PC-9 (cell line): Measurements from ENCODE around the gene SLC25A42. TPM values are rescaled to one million over a fixed set of nuclear protein-coding genes. Genes with fewer than 3 reads are reported as not detected.

ENCODE experiments used
- BruUV-seq: library from RNA; stranded (reverse); fragments of 400-500 nt; replicated peaks from 2 replicates; lab custom pipeline; 2021; lab: Mats Ljungman, UMichigan
- CTCF ChIA-PET: fragments of 300-600 bp; sonication (Branson Sonifier 250); formaldehyde crosslinking; loops from one replicate; lab custom pipeline; 2022; ENCODE audit warnings: antibody characterized with exemption; lab: Charles Lee
- POLR2A ChIA-PET: fragments of 300-600 bp; sonication (Branson Sonifier 250); formaldehyde crosslinking; loops from one replicate; lab custom pipeline; 2022; ENCODE audit warnings: antibody characterized with exemption; ENCODE audit not compliant: unreplicated experiment; lab: Charles Lee
- DNase-seq, 2 experiments: peaks; one replicate each; pipeline versions ENCODE4 v3.0.0 to v3.0.0-alpha.2; 2015 to 2022; ENCODE audit warnings: mixed read lengths in 1 of 2
- H2AFZ ChIP-seq: fragments of 200-600 bp; sonication (generic); 2 replicates; pipeline ENCODE4 v1.8.1; 2017; ENCODE audit warnings: antibody characterized with exemption
- H3F3A ChIP-seq: fragments of 200-600 bp; sonication (generic); 2 replicates; pipeline ENCODE4 v1.8.1; 2017; ENCODE audit warnings: antibody characterized with exemption, mild to moderate bottlenecking, low read depth; ENCODE audit not compliant: insufficient read depth
- H3K27ac ChIP-seq: fragments of 200-600 bp; sonication (generic); 2 replicates; pipeline ENCODE4 v1.6.1; 2016; ENCODE audit warnings: mixed run types
- H3K27me3 ChIP-seq: fragments of 200-600 bp; sonication (generic); 2 replicates; pipeline ENCODE4 v1.6.1; 2016; ENCODE audit warnings: low read depth, mixed run types; ENCODE audit not compliant: insufficient read depth
- H3K36me3 ChIP-seq: fragments of 200-600 bp; sonication (generic); 2 replicates; pipeline ENCODE4 v1.6.1; 2016; ENCODE audit warnings: low read depth, mixed run types
- H3K4me1 ChIP-seq: fragments of 200-600 bp; sonication (generic); replicated peaks from 2 replicates; pipeline ENCODE4 v1.6.1; 2016; ENCODE audit warnings: mixed run types; ENCODE audit not compliant: insufficient read depth
- H3K4me2 ChIP-seq: fragments of 200-600 bp; sonication (generic); 2 replicates; pipeline ENCODE4 v1.6.1; 2017; ENCODE audit warnings: mixed run types
- H3K4me3 ChIP-seq: fragments of 200-600 bp; sonication (generic); 2 replicates; pipeline ENCODE4 v1.6.1; 2016; ENCODE audit warnings: mixed run types
- H3K79me2 ChIP-seq: fragments of 200-600 bp; sonication (generic); 2 replicates; pipeline ENCODE4 v1.6.1; 2017; ENCODE audit warnings: low read depth, mixed run types
- H3K9me2 ChIP-seq: fragments of 200-600 bp; sonication (generic); 2 replicates; pipeline ENCODE4 v1.8.1; 2017; ENCODE audit warnings: mild to moderate bottlenecking; ENCODE audit not compliant: insufficient read depth
- H3K9me3 ChIP-seq: fragments of 200-600 bp; sonication (generic); 2 replicates; pipeline ENCODE4 v1.8.1; 2016; ENCODE audit warnings: low read depth; ENCODE audit not compliant: insufficient read depth
- H4K20me1 ChIP-seq: fragments of 200-600 bp; sonication (generic); 2 replicates; pipeline ENCODE4 v1.8.1; 2017; ENCODE audit not compliant: insufficient read depth
- EZH2 ChIP-seq: fragments of 200-600 bp; sonication (generic); IDR thresholded peaks from 2 replicates; pipeline ENCODE4 v1.8.0; 2017; ENCODE audit warnings: antibody characterized with exemption, low read depth
- intact Hi-C: fragments of 100-400 bp; cut with micrococcal nuclease; formaldehyde crosslinking; loops from one replicate; pipeline ENCODE4 v1.10.0; 2022; ENCODE audit not compliant: unreplicated experiment
- total RNA-seq: library from RNA; stranded (reverse); gene quantifications from 2 replicates; pipeline ENCODE4 v1.2.3, GENCODE V29; 2021
- TF ChIP-seq, protein P1 (sequence below): fragments of 200-600 bp; sonication (generic); conservative IDR thresholded peaks from 2 replicates; pipeline ENCODE4 v1.6.1; 2017; ENCODE audit warnings: mixed run types, antibody characterized with exemption, mild to moderate bottlenecking, moderate library complexity

SLC25A42 gene
- total RNA-seq, 1 experiment from 2014 or later = 6.9 TPM

GRCh38 chr19:19039901-19040300 is 23.9 kb upstream of the SLC25A42 start:
- H3F3A ChIP-seq = peaks cover 9% of the 10 kb centered on the region; the same call in 1 of the 2 replicates
- H3K9me2 ChIP-seq = no peaks in the 10 kb centered on the region
- peak overlapping the region; percentile 7; the same call in 1 of the 2 replicates for H3K27ac ChIP-seq
- H2AFZ ChIP-seq = no peak overlapping the region
- peaks cover 29% of the 10 kb centered on the region for H3K4me1 ChIP-seq
- CTCF ChIA-PET = no interaction called here
- peaks cover 55% of the 10 kb centered on the region for H3K79me2 ChIP-seq
- TF ChIP-seq EZH2 = no peak
- TF ChIP-seq, protein P1, sequence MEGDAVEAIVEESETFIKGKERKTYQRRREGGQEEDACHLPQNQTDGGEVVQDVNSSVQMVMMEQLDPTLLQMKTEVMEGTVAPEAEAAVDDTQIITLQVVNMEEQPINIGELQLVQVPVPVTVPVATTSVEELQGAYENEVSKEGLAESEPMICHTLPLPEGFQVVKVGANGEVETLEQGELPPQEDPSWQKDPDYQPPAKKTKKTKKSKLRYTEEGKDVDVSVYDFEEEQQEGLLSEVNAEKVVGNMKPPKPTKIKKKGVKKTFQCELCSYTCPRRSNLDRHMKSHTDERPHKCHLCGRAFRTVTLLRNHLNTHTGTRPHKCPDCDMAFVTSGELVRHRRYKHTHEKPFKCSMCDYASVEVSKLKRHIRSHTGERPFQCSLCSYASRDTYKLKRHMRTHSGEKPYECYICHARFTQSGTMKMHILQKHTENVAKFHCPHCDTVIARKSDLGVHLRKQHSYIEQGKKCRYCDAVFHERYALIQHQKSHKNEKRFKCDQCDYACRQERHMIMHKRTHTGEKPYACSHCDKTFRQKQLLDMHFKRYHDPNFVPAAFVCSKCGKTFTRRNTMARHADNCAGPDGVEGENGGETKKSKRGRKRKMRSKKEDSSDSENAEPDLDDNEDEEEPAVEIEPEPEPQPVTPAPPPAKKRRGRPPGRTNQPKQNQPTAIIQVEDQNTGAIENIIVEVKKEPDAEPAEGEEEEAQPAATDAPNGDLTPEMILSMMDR = no peak
- DNase-seq = no peak
- no TSS peak for BruUV-seq
- intact Hi-C loops = no loop called here
- peaks cover 13% of the 10 kb centered on the region; the same call in 1 of the 2 replicates for H3K36me3 ChIP-seq
- H4K20me1 ChIP-seq = 0 out of 2 replicates have a peak, but pooled peaks cover 10% of the 10 kb centered on the region
- H3K4me2 ChIP-seq = no peak overlapping the region
- no peaks in the 10 kb centered on the region for H3K9me3 ChIP-seq
- H3K27me3 ChIP-seq = no peaks in the 10 kb centered on the region
- POLR2A ChIA-PET = no interaction called here
- no peak overlapping the region for H3K4me3 ChIP-seq

DNA sequence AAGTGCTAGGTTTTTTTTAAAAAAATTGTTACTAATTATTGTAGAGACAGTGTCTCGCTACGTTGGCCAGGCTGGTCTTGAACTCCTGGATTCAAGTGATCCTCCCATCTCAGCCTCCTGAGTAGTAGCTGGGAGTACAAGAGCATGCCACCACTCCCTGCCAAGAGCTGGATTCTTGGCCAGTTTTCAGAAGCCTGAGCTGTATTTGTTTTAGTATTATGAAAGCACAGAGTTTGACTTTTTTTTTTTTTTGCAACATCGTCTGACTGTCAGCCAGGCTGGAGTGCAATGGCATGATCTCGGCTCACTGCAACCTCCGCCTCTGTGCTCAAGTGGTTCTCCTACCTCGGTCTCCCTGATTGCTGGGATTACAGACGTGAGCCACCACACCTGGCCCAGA is 23.4 kb upstream of the SLC25A42 start:
- TF ChIP-seq EZH2 = no peak
- TF ChIP-seq, protein P1 = no peak
- BruUV-seq = no TSS peak
- Histone ChIP-seq H4K20me1 (0 out of 2 replicates have a peak, but pooled peaks cover 10% of the 10 kb centered on the region), H3K9me3 (no peaks in the 10 kb centered on the region), H2AFZ (no peak overlapping the region), H3K79me2 (peaks cover 50% of the 10 kb centered on the region), H3K27ac (peak overlapping the region; percentile 7; the same call in 1 of the 2 replicates), H3K9me2 (no peaks in the 10 kb centered on the region), H3F3A (peaks cover 9% of the 10 kb centered on the region; the same call in 1 of the 2 replicates), H3K4me2 (no peak overlapping the region; the same call in 1 of the 2 replicates), H3K4me3 (no peak overlapping the region), H3K4me1 (peaks cover 29% of the 10 kb centered on the region), H3K36me3 (peaks cover 13% of the 10 kb centered on the region; the same call in 1 of the 2 replicates), H3K27me3 (no peaks in the 10 kb centered on the region)
- DNase-seq = peak in 1 of 2 experiments; percentile 77
- ChIA-PET CTCF (no interaction called here), POLR2A (no interaction called here)
- intact Hi-C loops = no loop called here

GRCh38 chr19:19042732-19043280 is 21.0 kb upstream of the SLC25A42 start:
- H3K4me1 ChIP-seq = peaks cover 29% of the 10 kb centered on the region
- BruUV-seq = no TSS peak

More at GRCh38 chr19:19042732-19043280, 21.0 kb upstream of the SLC25A42 start:
- H3K79me2 ChIP-seq = peaks cover 26% of the 10 kb centered on the region
- peak overlapping the region; percentile 41 for H3K4me2 ChIP-seq
- TF ChIP-seq, protein P1 = no peak
- no peak for TF ChIP-seq EZH2
- ChIA-PET CTCF (no interaction called here), POLR2A (interaction anchor here (0.7 kb wide), 1 partner anchor 248 kb away, joined by 3 read pairs; no protein-coding TSS in a partner anchor)
- peak; percentile 31 to 89 for DNase-seq
- H4K20me1 ChIP-seq = 0 out of 2 replicates have a peak, but pooled peaks cover 10% of the 10 kb centered on the region
- peaks cover 5% of the 10 kb centered on the region; the same call in 1 of the 2 replicates for H3F3A ChIP-seq
- no peak overlapping the region for H2AFZ ChIP-seq
- peak overlapping the region; percentile 68 for H3K27ac ChIP-seq
- no peaks in the 10 kb centered on the region for H3K27me3 ChIP-seq
- no peaks in the 10 kb centered on the region for H3K9me3 ChIP-seq
- H3K9me2 ChIP-seq = no peaks in the 10 kb centered on the region
- H3K36me3 ChIP-seq = 0 out of 2 replicates have a peak, but pooled peaks cover 6% of the 10 kb centered on the region
- H3K4me3 ChIP-seq = no peak overlapping the region
- intact Hi-C loops = no loop called here
